Dendritic cell treated with granulocyte-macrophage colony-stimulating factor and Interleukin-4, amounts not matched to agents 40 ng/mL and 50 ng/mL, for 4 days (primary cell): ENCODE data around the gene MAL.

ENCODE experiments used
- H3K27ac Mint-ChIP-seq: one replicate; pipeline ENCODE4 v1.8.0; 2022; ENCODE audit warnings: mild to moderate bottlenecking, mixed read lengths
- H3K27me3 Mint-ChIP-seq: one replicate; pipeline ENCODE4 v1.8.0; 2022; ENCODE audit warnings: mild to moderate bottlenecking, mixed read lengths
- H3K36me3 Mint-ChIP-seq: one replicate; pipeline ENCODE4 v1.8.0; 2022; ENCODE audit warnings: low read depth, mixed read lengths
- H3K4me1 Mint-ChIP-seq: one replicate; pipeline ENCODE4 v1.8.0; 2022; ENCODE audit warnings: low read depth, mixed read lengths
- H3K4me3 Mint-ChIP-seq: one replicate; pipeline ENCODE4 v1.8.0; 2022; ENCODE audit warnings: mild to moderate bottlenecking, moderate library complexity, mixed read lengths
- H3K9me3 Mint-ChIP-seq: one replicate; pipeline ENCODE4 v1.8.0; 2022; ENCODE audit warnings: mixed read lengths
- intact Hi-C: fragments of 100-400 bp; cut with micrococcal nuclease; formaldehyde crosslinking; loops from one replicate; pipeline ENCODE4 v1.15.0; 2022

The MAL gene

GRCh38 chr2:95058989-95059641 lies 33.6 kb downstream of the MAL start:
- Mint-ChIP-seq H3K27me3 (peaks cover 6% of the 10 kb centered on the region), H3K27ac (no peak overlapping the region), H3K4me1 (no peaks in the 10 kb centered on the region), H3K4me3 (no peak overlapping the region), H3K36me3 (no peaks in the 10 kb centered on the region), H3K9me3 (no peaks in the 10 kb centered on the region)
- intact Hi-C loops = no loop called here

DNA sequence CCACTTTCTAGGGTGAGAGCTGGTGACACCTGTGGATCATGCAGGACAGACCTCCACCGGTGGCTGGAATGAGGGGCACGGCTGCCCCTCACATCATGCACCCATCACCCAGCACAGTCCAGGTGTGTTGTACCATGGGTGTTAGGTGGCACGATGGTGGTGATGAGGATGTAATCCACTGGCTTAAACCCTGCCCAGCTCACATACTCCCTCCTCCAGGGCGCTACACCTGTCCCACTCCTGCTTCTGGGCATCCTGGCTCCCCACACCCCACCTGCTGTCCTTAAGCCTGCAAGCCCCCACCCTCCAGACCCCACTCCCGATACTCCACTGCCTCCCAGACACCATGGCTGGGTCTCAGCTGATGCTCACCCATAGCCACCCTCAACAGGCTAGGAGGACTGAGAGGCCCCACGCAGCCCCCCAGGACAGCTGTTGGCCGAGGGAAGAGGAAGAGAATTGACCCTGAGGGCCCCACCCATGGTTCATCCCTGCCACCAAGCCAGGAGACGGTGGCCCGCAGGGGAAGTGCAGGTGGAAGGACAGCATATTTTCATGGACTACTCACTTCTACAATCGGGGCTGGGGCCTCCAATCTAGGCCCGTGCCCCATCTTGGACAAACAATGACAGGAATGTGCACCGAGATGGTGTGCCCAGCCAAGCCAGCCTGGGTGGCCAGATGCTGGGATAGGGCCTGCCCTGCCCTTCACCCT lies 34.3 kb downstream of the MAL start:
- H3K4me3 Mint-ChIP-seq = no peak overlapping the region
- H3K36me3 Mint-ChIP-seq = no peaks in the 10 kb centered on the region
- H3K4me1 Mint-ChIP-seq = no peaks in the 10 kb centered on the region
- no peaks in the 10 kb centered on the region for H3K9me3 Mint-ChIP-seq
- H3K27me3 Mint-ChIP-seq = peaks cover 2% of the 10 kb centered on the region
- no peak overlapping the region for H3K27ac Mint-ChIP-seq
- intact Hi-C loops = no loop called here

GRCh38 chr2:95060446-95061118 lies 35.1 kb downstream of the MAL start:
- Mint-ChIP-seq H3K4me1 (no peaks in the 10 kb centered on the region), H3K27me3 (peaks cover 2% of the 10 kb centered on the region), H3K36me3 (no peaks in the 10 kb centered on the region), H3K9me3 (no peaks in the 10 kb centered on the region), H3K27ac (no peak overlapping the region), H3K4me3 (no peak overlapping the region)
- intact Hi-C loops = no loop called here

DNA sequence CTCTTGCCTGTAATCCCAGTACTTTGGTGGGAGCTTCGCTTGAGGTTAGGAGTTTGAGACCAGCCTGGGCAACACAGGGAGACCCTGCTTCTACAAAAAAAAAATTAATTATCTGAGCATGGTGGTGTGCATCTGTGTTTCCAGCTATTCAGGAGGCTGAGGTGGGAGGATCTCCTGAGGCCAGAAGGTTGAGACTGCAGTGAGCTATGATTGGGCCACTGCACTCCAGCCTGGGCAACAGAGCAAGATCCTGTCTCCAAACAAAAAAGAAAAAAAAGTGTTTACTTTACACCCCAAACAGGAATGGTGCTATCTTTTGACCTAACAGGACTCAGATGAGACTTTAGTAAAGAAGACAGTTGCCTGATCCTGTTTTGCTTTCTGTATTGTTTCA lies 35.6 kb downstream of the MAL start:
- Mint-ChIP-seq H3K27ac (no peak overlapping the region), H3K27me3 (no peaks in the 10 kb centered on the region), H3K4me3 (no peak overlapping the region)

GRCh38 chr2:95061601-95062183 lies 36.2 kb downstream of the MAL start:
- intact Hi-C loops = no loop called here
- Mint-ChIP-seq H3K4me3 (no peak overlapping the region), H3K36me3 (no peaks in the 10 kb centered on the region), H3K9me3 (no peaks in the 10 kb centered on the region), H3K27me3 (no peaks in the 10 kb centered on the region), H3K27ac (no peak overlapping the region), H3K4me1 (no peaks in the 10 kb centered on the region)

More for the DNA sequence above, 35.6 kb downstream of the MAL start:
- intact Hi-C loops = no loop called here
- Mint-ChIP-seq H3K9me3 (no peaks in the 10 kb centered on the region), H3K4me1 (no peaks in the 10 kb centered on the region), H3K36me3 (no peaks in the 10 kb centered on the region)

GRCh38 chr2:95062242-95063085 lies 37.0 kb downstream of the MAL start:
- intact Hi-C loops = no loop called here
- Mint-ChIP-seq H3K9me3 (no peaks in the 10 kb centered on the region), H3K4me3 (no peak overlapping the region), H3K36me3 (no peaks in the 10 kb centered on the region), H3K27me3 (no peaks in the 10 kb centered on the region), H3K27ac (no peak overlapping the region), H3K4me1 (no peaks in the 10 kb centered on the region)

- H3K36me3 Mint-ChIP-seq = no peaks in the 10 kb centered on the region
- H3K4me1 Mint-ChIP-seq = no peaks in the 10 kb centered on the region
- no peak overlapping the region for H3K4me3 Mint-ChIP-seq
- intact Hi-C loops = no loop called here
- no peaks in the 10 kb centered on the region for H3K9me3 Mint-ChIP-seq
- H3K27ac Mint-ChIP-seq = no peak overlapping the region
- no peaks in the 10 kb centered on the region for H3K27me3 Mint-ChIP-seq
These were observed 37.8 kb downstream of the MAL start for GRCh38 chr2:95063086-95063958.

- H3K4me3 Mint-ChIP-seq = no peak overlapping the region
- no peaks in the 10 kb centered on the region for H3K4me1 Mint-ChIP-seq
- H3K27me3 Mint-ChIP-seq = no peaks in the 10 kb centered on the region
- no peaks in the 10 kb centered on the region for H3K36me3 Mint-ChIP-seq
- H3K9me3 Mint-ChIP-seq = no peaks in the 10 kb centered on the region
- H3K27ac Mint-ChIP-seq = no peak overlapping the region
- intact Hi-C loops = no loop called here
These were observed 42.7 kb downstream of the MAL start for GRCh38 chr2:95068256-95068655.

DNA sequence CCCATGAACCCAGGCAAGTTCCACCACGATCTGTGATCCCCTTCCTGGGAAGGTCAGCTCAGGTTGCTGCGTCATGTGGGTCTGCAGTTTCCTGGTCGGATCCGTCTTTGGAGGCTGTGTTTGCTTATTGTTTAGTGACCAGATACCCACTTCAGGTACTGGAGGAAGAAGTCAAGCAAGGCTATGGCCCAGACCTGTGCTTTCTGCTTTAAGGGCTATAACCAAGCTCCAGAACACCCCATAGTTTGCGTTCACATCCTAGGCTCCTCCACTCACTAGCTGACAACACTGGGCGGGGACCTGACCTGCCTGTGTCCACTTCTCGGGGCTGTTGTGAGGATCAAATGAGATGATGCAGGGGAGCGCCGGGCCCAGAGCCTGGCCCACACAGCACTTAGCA lies 44.0 kb downstream of the MAL start:
- H3K27ac Mint-ChIP-seq = no peak overlapping the region
- intact Hi-C loops = no loop called here
- no peak overlapping the region for H3K4me3 Mint-ChIP-seq
- H3K9me3 Mint-ChIP-seq = no peaks in the 10 kb centered on the region
- no peaks in the 10 kb centered on the region for H3K27me3 Mint-ChIP-seq
- H3K4me1 Mint-ChIP-seq = no peaks in the 10 kb centered on the region
- no peaks in the 10 kb centered on the region for H3K36me3 Mint-ChIP-seq

GRCh38 chr2:95071856-95072255 lies 46.3 kb downstream of the MAL start:
- intact Hi-C loops = no loop called here
- Mint-ChIP-seq H3K27me3 (peaks cover 16% of the 10 kb centered on the region), H3K9me3 (no peaks in the 10 kb centered on the region), H3K4me3 (no peak overlapping the region), H3K27ac (no peak overlapping the region), H3K36me3 (no peaks in the 10 kb centered on the region), H3K4me1 (peaks cover 6% of the 10 kb centered on the region)

- H3K36me3 Mint-ChIP-seq = no peaks in the 10 kb centered on the region
- no peak overlapping the region for H3K27ac Mint-ChIP-seq
- intact Hi-C loops = no loop called here
- no peaks in the 10 kb centered on the region for H3K9me3 Mint-ChIP-seq
- peaks cover 11% of the 10 kb centered on the region for H3K4me1 Mint-ChIP-seq
- peaks cover 21% of the 10 kb centered on the region for H3K27me3 Mint-ChIP-seq
- no peak overlapping the region for H3K4me3 Mint-ChIP-seq
These were observed 46.9 kb downstream of the MAL start for GRCh38 chr2:95072424-95072823.

- Mint-ChIP-seq H3K27me3 (peaks cover 32% of the 10 kb centered on the region), H3K4me3 (no peak overlapping the region), H3K27ac (no peak overlapping the region), H3K36me3 (no peaks in the 10 kb centered on the region), H3K4me1 (peaks cover 11% of the 10 kb centered on the region), H3K9me3 (no peaks in the 10 kb centered on the region)
- intact Hi-C loops = no loop called here
These were observed 48.6 kb downstream of the MAL start for GRCh38 chr2:95073856-95074662.
